Cardiac fibroblast (primary cell): ENCODE measurements around the gene CD163.
A peak's percentile ranks its signal among the peaks of the same experiment; 100 is the strongest.
"Not testable (repeated sequence)": the region's sequence is repeated elsewhere in the genome, so short reads cannot be mapped to it uniquely, and the experiment has no call there.

Experiments used
- DNase-seq, 2 donors: peaks; one replicate each; pipeline versions ENCODE4 v3.0.0 to v3.0.0-alpha.2; 2010; ENCODE audit warnings: low read depth in 2 of 2
- H3K4me3 ChIP-seq, 2 donors: replicated peaks in 1 of 2; 1 replicate in 1 of 2; 2 replicates in 1 of 2; pipeline ENCODE4 v1.5.1; 2011; ENCODE audit warnings: low read depth in 2 of 2, low read length in 2 of 2, mild to moderate bottlenecking in 2 of 2, moderate library complexity in 1 of 2
- CTCF ChIP-seq: IDR thresholded peaks from one replicate; pipeline ENCODE4 v1.5.1; 2011; ENCODE audit warnings: low read depth, mild to moderate bottlenecking, low read length, inconsistent platforms

The CD163 gene

GRCh38 chr12:7439579-7440505 is 63.7 kb downstream of the CD163 start:
- peak; percentile 37 to 61 for DNase-seq
- no peak for TF ChIP-seq CTCF
- peak overlapping the region; percentile 4 to 51 for H3K4me3 ChIP-seq

GRCh38 chr12:7438291-7438995 is 65.1 kb downstream of the CD163 start:
- not testable (repeated sequence) for H3K4me3 ChIP-seq, DNase-seq

- H3K4me3 ChIP-seq, DNase-seq: not testable (repeated sequence)
Measured at GRCh38 chr12:7437494-7437893, 66.1 kb downstream of the CD163 start.

- no peak for DNase-seq
- TF ChIP-seq CTCF = no peak
- H3K4me3 ChIP-seq = no peak overlapping the region
Measured at GRCh38 chr12:7434670-7435069, 68.9 kb downstream of the CD163 start.

GRCh38 chr12:7433276-7433822 is 70.2 kb downstream of the CD163 start:
- DNase-seq = peak; percentile 26 to 83
- no peak overlapping the region for H3K4me3 ChIP-seq
- no peak for TF ChIP-seq CTCF

GRCh38 chr12:7431993-7432685 is 71.4 kb downstream of the CD163 start:
- H3K4me3 ChIP-seq = no peak overlapping the region
- TF ChIP-seq CTCF = no peak
- DNase-seq = peak in 1 of 2 donors; percentile 43
